Panc1 (cell line): ENCODE data around the gene NTRK3. TPM values are rescaled to one million over a fixed set of nuclear protein-coding genes. Genes with fewer than 3 reads are reported as not detected.

ENCODE experiments used
- ATAC-seq: fragments of 200-7000 bp; cut with Tn5 transposase; 2 replicates; pipeline ENCODE4 v1.9.1; 2020; ENCODE audit warnings: mild to moderate bottlenecking, moderate library complexity
- BruUV-seq: library from RNA; stranded (reverse); fragments of 400-500 nt; replicated peaks from 2 replicates; lab custom pipeline; 2021; lab: Mats Ljungman, UMichigan
- CTCF ChIA-PET: fragments of 300-600 bp; sonication (Branson Sonifier 250); formaldehyde crosslinking; loops from one replicate; lab custom pipeline; 2022; ENCODE audit warnings: antibody characterized with exemption; lab: Charles Lee
- POLR2A ChIA-PET: fragments of 300-600 bp; sonication (Branson Sonifier 250); formaldehyde crosslinking; loops from one replicate; lab custom pipeline; 2022; ENCODE audit warnings: antibody characterized with exemption; lab: Charles Lee
- DNase-seq: peaks from one replicate; pipeline ENCODE4 v3.0.0-alpha.2; 2010; ENCODE audit warnings: low read depth, low spot score
- H3K27ac ChIP-seq: 2 replicates; pipeline ENCODE4 v1.5.1; 2011; ENCODE audit warnings: mild to moderate bottlenecking, low read length, inconsistent platforms
- H3K27me3 ChIP-seq: fragments of 200-500 bp; sonication (Bioruptor generic); 2 replicates; pipeline ENCODE4 v1.6.0; 2014; ENCODE audit warnings: low read length, inconsistent platforms; ENCODE audit not compliant: control insufficient read depth, insufficient read depth
- H3K36me3 ChIP-seq: fragments of 200-500 bp; sonication (Bioruptor generic); 2 replicates; pipeline ENCODE4 v1.5.1; 2014; ENCODE audit warnings: inconsistent platforms, mild to moderate bottlenecking, low read length, moderate library complexity; ENCODE audit not compliant: control insufficient read depth, insufficient read depth
- H3K4me1 ChIP-seq: 2 replicates; pipeline ENCODE4 v1.5.1; 2011; ENCODE audit warnings: inconsistent platforms, mild to moderate bottlenecking, low read length, moderate library complexity; ENCODE audit not compliant: control insufficient read depth, insufficient read depth
- H3K4me3 ChIP-seq, 2 experiments: 2 replicates each; pipeline ENCODE4 v1.5.1; 2011 to 2012; ENCODE audit warnings: low read depth in 2 of 2, low read length in 2 of 2, mild to moderate bottlenecking in 2 of 2, inconsistent platforms in 1 of 2, moderate library complexity in 1 of 2
- H3K9me3 ChIP-seq: fragments of 200-500 bp; sonication (Bioruptor generic); 2 replicates; pipeline ENCODE4 v1.5.1; 2014; ENCODE audit warnings: low read depth, mild to moderate bottlenecking, inconsistent platforms, low read length, moderate library complexity; ENCODE audit not compliant: control insufficient read depth, insufficient read depth
- CTCF ChIP-seq: fragments of 450-650 bp; IDR thresholded peaks from 2 replicates; pipeline ENCODE4 v1.5.1; 2017; ENCODE audit warnings: mild to moderate bottlenecking
- POLR2AphosphoS5 ChIP-seq: IDR thresholded peaks from 2 replicates; pipeline ENCODE4 v1.6.1; 2012; ENCODE audit warnings: mild to moderate bottlenecking, low read depth, low read length, moderate library complexity
- SIN3A ChIP-seq: IDR thresholded peaks from 2 replicates; pipeline ENCODE4 v1.6.1; 2012; ENCODE audit warnings: low read depth, mild to moderate bottlenecking, low read length, moderate library complexity, borderline replicate concordance; ENCODE audit not compliant: insufficient read depth
- TCF7L2 ChIP-seq: IDR thresholded peaks from 2 replicates; pipeline ENCODE4 v1.6.1; 2011; ENCODE audit warnings: mild to moderate bottlenecking, low read depth, low read length, inconsistent platforms
- in situ Hi-C: cut with HindIII; loops from 2 replicates; pipeline ENCODE4 v1.10.0; 2016; ENCODE audit warnings: low sequenced_read_pairs, low pct_unique_long_range_greater_than_20kb
- intact Hi-C: fragments of 100-400 bp; cut with micrococcal nuclease; formaldehyde crosslinking; loops from one replicate; pipeline ENCODE4 v1.10.0; 2022; ENCODE audit not compliant: unreplicated experiment
- total RNA-seq: library from RNA; stranded (reverse); gene quantifications from one replicate; pipeline ENCODE4 v1.2.1, GENCODE V29; 2021; ENCODE audit not compliant: unreplicated experiment
- TF ChIP-seq, protein P1 (sequence below), 2 experiments: IDR thresholded peaks; 2 replicates each; pipeline ENCODE4 v1.6.1; 2011 to 2012; ENCODE audit warnings: low read depth in 2 of 2, control low read depth in 1 of 2, low read length in 1 of 2, mild to moderate bottlenecking in 1 of 2, moderate library complexity in 1 of 2; ENCODE audit not compliant: insufficient read depth in 1 of 2

Gene NTRK3
- total RNA-seq, 1 experiment from 2014 or later: not detected

DNA sequence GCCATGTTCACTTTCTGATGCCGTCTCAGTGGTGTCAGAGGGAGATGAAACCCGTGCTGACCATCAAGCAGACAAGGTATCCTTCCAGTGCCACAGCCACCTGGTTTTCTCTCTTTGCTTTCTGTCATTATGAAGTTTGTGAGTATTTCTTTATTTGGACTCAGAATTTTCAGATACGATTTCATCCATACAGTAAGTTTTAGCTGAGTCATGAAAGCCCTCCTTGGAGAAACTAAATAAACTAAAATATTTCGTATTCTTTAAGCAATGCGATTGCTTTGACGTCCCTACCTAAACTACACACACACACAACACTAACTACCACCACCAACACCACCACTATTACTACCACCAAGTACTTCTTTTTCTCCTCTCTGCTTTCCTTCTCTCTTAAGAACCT is 350.1 kb downstream of the NTRK3 start:
- in situ Hi-C loops (no loop called here), intact Hi-C loops (no loop called here)
- ATAC-seq: no peak
- H3K4me1 ChIP-seq: no peaks in the 10 kb centered on the region
- H3K4me3 ChIP-seq: no peak overlapping the region
- TF ChIP-seq SIN3A (no peak), CTCF (no peak), POLR2AphosphoS5 (no peak), TCF7L2 (no peak)
- TF ChIP-seq, protein P1, sequence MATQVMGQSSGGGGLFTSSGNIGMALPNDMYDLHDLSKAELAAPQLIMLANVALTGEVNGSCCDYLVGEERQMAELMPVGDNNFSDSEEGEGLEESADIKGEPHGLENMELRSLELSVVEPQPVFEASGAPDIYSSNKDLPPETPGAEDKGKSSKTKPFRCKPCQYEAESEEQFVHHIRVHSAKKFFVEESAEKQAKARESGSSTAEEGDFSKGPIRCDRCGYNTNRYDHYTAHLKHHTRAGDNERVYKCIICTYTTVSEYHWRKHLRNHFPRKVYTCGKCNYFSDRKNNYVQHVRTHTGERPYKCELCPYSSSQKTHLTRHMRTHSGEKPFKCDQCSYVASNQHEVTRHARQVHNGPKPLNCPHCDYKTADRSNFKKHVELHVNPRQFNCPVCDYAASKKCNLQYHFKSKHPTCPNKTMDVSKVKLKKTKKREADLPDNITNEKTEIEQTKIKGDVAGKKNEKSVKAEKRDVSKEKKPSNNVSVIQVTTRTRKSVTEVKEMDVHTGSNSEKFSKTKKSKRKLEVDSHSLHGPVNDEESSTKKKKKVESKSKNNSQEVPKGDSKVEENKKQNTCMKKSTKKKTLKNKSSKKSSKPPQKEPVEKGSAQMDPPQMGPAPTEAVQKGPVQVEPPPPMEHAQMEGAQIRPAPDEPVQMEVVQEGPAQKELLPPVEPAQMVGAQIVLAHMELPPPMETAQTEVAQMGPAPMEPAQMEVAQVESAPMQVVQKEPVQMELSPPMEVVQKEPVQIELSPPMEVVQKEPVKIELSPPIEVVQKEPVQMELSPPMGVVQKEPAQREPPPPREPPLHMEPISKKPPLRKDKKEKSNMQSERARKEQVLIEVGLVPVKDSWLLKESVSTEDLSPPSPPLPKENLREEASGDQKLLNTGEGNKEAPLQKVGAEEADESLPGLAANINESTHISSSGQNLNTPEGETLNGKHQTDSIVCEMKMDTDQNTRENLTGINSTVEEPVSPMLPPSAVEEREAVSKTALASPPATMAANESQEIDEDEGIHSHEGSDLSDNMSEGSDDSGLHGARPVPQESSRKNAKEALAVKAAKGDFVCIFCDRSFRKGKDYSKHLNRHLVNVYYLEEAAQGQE (IDR thresholded peaks at IDR 0.05; ENCODE audit: insufficient read depth in 1 of 2, low read depth in 2 of 2, low read length in 1 of 2): no peak
- CTCF ChIA-PET: no interaction called here
- POLR2A ChIA-PET: no interaction called here
- no TSS peak for BruUV-seq
- H3K27ac ChIP-seq: no peak overlapping the region
- no peak for DNase-seq
- H3K27me3 ChIP-seq: peaks cover 2% of the 10 kb centered on the region; the same call in 1 of the 2 replicates
- no peaks in the 10 kb centered on the region for H3K36me3 ChIP-seq
- no peaks in the 10 kb centered on the region for H3K9me3 ChIP-seq

DNA sequence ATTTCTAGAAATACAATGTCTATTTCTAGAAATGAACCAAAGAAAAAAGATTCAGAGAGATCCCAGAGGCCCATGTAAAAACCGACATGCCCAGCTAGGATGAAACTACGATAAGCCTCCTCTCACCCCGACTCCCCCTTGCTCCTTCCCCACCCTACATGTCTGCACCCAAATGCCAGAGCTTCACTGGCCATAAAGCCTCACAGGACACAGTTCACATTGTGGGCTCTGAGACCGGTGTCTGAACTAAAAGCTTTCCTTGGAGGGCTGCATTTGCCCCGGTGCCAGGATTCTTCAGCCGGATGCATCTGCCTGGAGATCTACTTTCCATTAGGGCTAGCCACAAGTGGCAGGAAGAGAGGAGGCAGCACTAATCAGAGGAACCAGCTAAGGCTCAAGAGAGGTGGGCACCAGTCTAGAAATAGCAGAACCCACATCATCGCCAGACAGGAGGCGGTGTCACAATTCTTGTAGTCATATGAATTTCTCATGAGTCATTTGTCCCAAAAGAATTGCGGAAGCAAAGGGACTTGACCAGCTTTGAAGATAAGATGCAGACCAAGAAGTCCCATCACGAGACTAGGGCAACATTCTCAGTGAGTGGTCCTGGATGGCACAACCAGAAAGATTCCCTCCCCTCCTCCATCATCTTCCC is 353.6 kb downstream of the NTRK3 start:
- TF ChIP-seq CTCF: no peak
- no peak for TF ChIP-seq TCF7L2
- TF ChIP-seq, protein P1 (IDR thresholded peaks at IDR 0.05; ENCODE audit: insufficient read depth in 1 of 2, low read depth in 2 of 2, low read length in 1 of 2): no peak
- no peak for TF ChIP-seq SIN3A
- no peak for TF ChIP-seq POLR2AphosphoS5
- H3K4me1 ChIP-seq: no peaks in the 10 kb centered on the region
- no TSS peak for BruUV-seq
- in situ Hi-C loops: no loop called here
- H3K9me3 ChIP-seq: no peaks in the 10 kb centered on the region
- H3K27ac ChIP-seq: no peak overlapping the region
- ChIA-PET POLR2A (no interaction called here), CTCF (no interaction called here)
- H3K27me3 ChIP-seq: peaks cover 2% of the 10 kb centered on the region; the same call in 1 of the 2 replicates
- intact Hi-C loops: no loop called here
- ATAC-seq: no peak
- DNase-seq: no peak
- no peaks in the 10 kb centered on the region for H3K36me3 ChIP-seq
- no peak overlapping the region for H3K4me3 ChIP-seq
